ENCODE measurements around the gene PABPC3.

- TF ChIP-seq CTCF (conservative IDR thresholded peaks at IDR 0.05 in 1 of 2, IDR thresholded peaks at IDR 0.05 in 1 of 2; ENCODE audit: low read depth in 1 of 2, low read length in 2 of 2) (no peak), EZH2 (IDR thresholded peaks at IDR 0.05; ENCODE audit: low read length, missing control alignments) (no peak)
Measured at GRCh38 chr13:25118378-25118905, 22.5 kb downstream of the PABPC3 start.

Data from fibroblast of lung (primary cell).